ENCODE measurements around the gene GPR158. TPM values are rescaled to one million over a fixed set of nuclear protein-coding genes. Genes with fewer than 3 reads are reported as not detected.

The GPR158 gene
- total RNA-seq, 2 donors from 2014 or later, result 0.07 to 0.16 TPM

GRCh38 chr10:25294032-25294926, 119.5 kb downstream of the GPR158 start:
- Histone ChIP-seq H3K36me3 (no peaks in the 10 kb centered on the region), H3K27me3 (no peaks in the 10 kb centered on the region), H3K9me3 (no peaks in the 10 kb centered on the region), H3K9ac (ENCODE audit: low read depth in 2 of 2, low read length in 2 of 2) (no peak overlapping the region), H3K4me1 (no peaks in the 10 kb centered on the region), H3K4me3 (no peak overlapping the region), H3K27ac (no peak overlapping the region)
- DNase-seq, result no peak
- TF ChIP-seq CTCF (IDR thresholded peaks at IDR 0.05), result no peak
- intact Hi-C loops (cut with DNase I), result no loop called here

GRCh38 chr10:25296324-25296723, 121.5 kb downstream of the GPR158 start:
- intact Hi-C loops (cut with DNase I), result no loop called here
- Histone ChIP-seq H3K27ac (no peak overlapping the region), H3K27me3 (no peaks in the 10 kb centered on the region), H3K9me3 (no peaks in the 10 kb centered on the region), H3K4me3 (no peak overlapping the region), H3K4me1 (no peaks in the 10 kb centered on the region), H3K36me3 (no peaks in the 10 kb centered on the region), H3K9ac (ENCODE audit: low read depth in 2 of 2, low read length in 2 of 2) (no peak overlapping the region)
- DNase-seq, result no peak
- TF ChIP-seq CTCF (IDR thresholded peaks at IDR 0.05), result no peak

DNA sequence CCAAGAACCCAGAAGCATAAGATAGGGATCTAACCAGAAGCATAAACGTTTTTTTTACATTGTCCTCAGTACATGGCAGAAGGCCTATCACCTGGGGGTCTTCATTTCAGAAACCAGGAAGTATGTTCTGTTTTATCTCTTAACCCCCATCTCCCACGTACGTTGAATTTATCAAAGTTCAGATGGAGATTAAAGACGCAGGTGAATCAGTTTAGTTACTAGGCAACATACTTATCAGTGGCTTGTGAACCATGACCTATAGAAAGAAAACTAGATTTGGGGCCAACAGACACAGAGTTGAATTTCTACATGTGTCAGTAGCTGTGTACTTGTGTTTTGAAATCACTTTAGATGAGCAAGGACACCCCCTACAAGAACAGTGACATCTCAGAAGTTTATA, 122.7 kb downstream of the GPR158 start:
- intact Hi-C loops (cut with DNase I), result no loop called here
- H3K9me3 ChIP-seq, result no peaks in the 10 kb centered on the region
- H3K9ac ChIP-seq (ENCODE audit: low read depth in 2 of 2, low read length in 2 of 2), result no peak overlapping the region
- no peak overlapping the region for H3K27ac ChIP-seq
- no peaks in the 10 kb centered on the region for H3K4me1 ChIP-seq
- H3K27me3 ChIP-seq, result no peaks in the 10 kb centered on the region
- H3K4me3 ChIP-seq, result no peak overlapping the region
- no peak for TF ChIP-seq CTCF (IDR thresholded peaks at IDR 0.05)
- H3K36me3 ChIP-seq, result no peaks in the 10 kb centered on the region
- DNase-seq, result no peak

DNA sequence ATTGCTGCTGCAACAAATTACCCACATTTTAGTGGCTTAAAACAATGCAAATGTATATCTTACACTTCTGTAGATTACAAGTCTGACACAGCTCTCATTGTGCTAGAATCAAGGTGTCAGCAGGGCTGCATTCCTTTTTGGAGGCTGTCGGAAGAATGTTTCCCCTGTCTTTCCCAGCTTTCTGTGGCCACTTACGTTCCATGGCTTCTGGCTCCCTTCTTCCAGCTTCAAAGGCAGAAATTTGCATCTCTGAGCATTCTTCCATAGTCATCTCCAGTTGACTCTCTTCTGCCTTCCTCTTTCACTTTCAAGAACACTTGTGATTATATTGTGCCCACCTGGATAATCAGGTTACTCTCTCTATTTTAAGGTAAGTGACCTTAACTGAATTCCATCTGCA, 125.3 kb downstream of the GPR158 start:
- no peak overlapping the region for H3K4me3 ChIP-seq

GRCh38 chr10:25304606-25305005, 129.8 kb downstream of the GPR158 start:
- TF ChIP-seq CTCF (IDR thresholded peaks at IDR 0.05), result no peak
- Histone ChIP-seq H3K36me3 (no peaks in the 10 kb centered on the region), H3K4me3 (no peak overlapping the region), H3K27ac (no peak overlapping the region), H3K4me1 (no peaks in the 10 kb centered on the region), H3K27me3 (no peaks in the 10 kb centered on the region), H3K9ac (ENCODE audit: low read depth in 2 of 2, low read length in 2 of 2) (no peak overlapping the region), H3K9me3 (no peaks in the 10 kb centered on the region)
- DNase-seq, result no peak
- intact Hi-C loops (cut with DNase I), result no loop called here

More for the DNA sequence above, 125.3 kb downstream of the GPR158 start:
- H3K9me3 ChIP-seq, result no peaks in the 10 kb centered on the region
- TF ChIP-seq CTCF (IDR thresholded peaks at IDR 0.05), result no peak
- intact Hi-C loops (cut with DNase I), result no loop called here
- no peaks in the 10 kb centered on the region for H3K4me1 ChIP-seq
- H3K27me3 ChIP-seq, result no peaks in the 10 kb centered on the region
- no peak for DNase-seq
- no peaks in the 10 kb centered on the region for H3K36me3 ChIP-seq
- no peak overlapping the region for H3K9ac ChIP-seq (ENCODE audit: low read depth in 2 of 2, low read length in 2 of 2)
- no peak overlapping the region for H3K27ac ChIP-seq

All from colonic mucosa (tissue), 4 donors.